22Rv1 (cell line): ENCODE data around the gene PLCE1.

Source experiments
- H3K27ac ChIP-seq: fragments of 450-650 bp; 2 replicates; pipeline ENCODE4 v1.5.1; 2017
- CTCF ChIP-seq: fragments of 450-650 bp; IDR thresholded peaks from 2 replicates; pipeline ENCODE4 v1.5.1; 2017; ENCODE audit warnings: mild to moderate bottlenecking
- ZFX ChIP-seq: fragments of 450-650 bp; IDR thresholded peaks from 2 replicates; pipeline ENCODE4 v1.6.1; 2017; ENCODE audit warnings: antibody characterized with exemption, borderline replicate concordance

The PLCE1 gene

GRCh38 chr10:94038024-94038423 is 44.3 kb downstream of the PLCE1 start:
- no peak overlapping the region for H3K27ac ChIP-seq
- TF ChIP-seq CTCF (no peak), ZFX (no peak)

GRCh38 chr10:94041206-94041605 is 47.5 kb downstream of the PLCE1 start:
- no peak for TF ChIP-seq CTCF
- no peak for TF ChIP-seq ZFX
- no peak overlapping the region for H3K27ac ChIP-seq

- H3K27ac ChIP-seq, result no peak overlapping the region
- TF ChIP-seq CTCF, result no peak
- TF ChIP-seq ZFX, result no peak
Measured at GRCh38 chr10:94042001-94042833, 48.5 kb downstream of the PLCE1 start.

- H3K27ac ChIP-seq, result no peak overlapping the region
- TF ChIP-seq CTCF, result no peak
- no peak for TF ChIP-seq ZFX
Measured at GRCh38 chr10:94042834-94043175, 49.1 kb downstream of the PLCE1 start.
